Endodermal cell (in vitro differentiated cells): ENCODE results near the gene METTL26. TPM values are rescaled to one million over a fixed set of nuclear protein-coding genes. Genes with fewer than 3 reads are reported as not detected.
A peak's percentile ranks its signal among the peaks of the same experiment; 100 is the strongest.

ENCODE experiments used
- DNase-seq: peaks from one replicate; pipeline ENCODE4 v3.0.0-alpha.2; 2017
- H3K27ac ChIP-seq: 2 replicates; pipeline ENCODE4 v1.5.1; 2013; ENCODE audit warnings: mild to moderate bottlenecking, low read depth, low read length, moderate library complexity
- H3K27me3 ChIP-seq: 2 replicates; pipeline ENCODE4 v1.6.1; 2013; ENCODE audit warnings: mild to moderate bottlenecking, low read length, moderate library complexity; ENCODE audit not compliant: insufficient read depth, control insufficient read depth, poor library complexity, severe bottlenecking
- H3K36me3 ChIP-seq: 2 replicates; pipeline ENCODE4 v1.7.0; 2013; ENCODE audit warnings: mild to moderate bottlenecking, low read length, moderate library complexity; ENCODE audit not compliant: control insufficient read depth, insufficient read depth
- H3K4me1 ChIP-seq: one replicate; pipeline ENCODE4 v1.7.0; 2013; ENCODE audit warnings: low read length; ENCODE audit not compliant: control insufficient read depth, insufficient read depth
- H3K4me3 ChIP-seq: 2 replicates; pipeline ENCODE4 v1.5.1; 2013; ENCODE audit warnings: mild to moderate bottlenecking, low read length, moderate library complexity
- H3K9ac ChIP-seq: 2 replicates; pipeline ENCODE4 v1.6.1; 2013; ENCODE audit warnings: mild to moderate bottlenecking, low read length, moderate library complexity; ENCODE audit not compliant: poor library complexity, severe bottlenecking; ENCODE audit errors: extremely low read depth
- H3K9me3 ChIP-seq: 2 replicates; pipeline ENCODE4 v1.6.1; 2013; ENCODE audit warnings: mild to moderate bottlenecking, low read length, moderate library complexity; ENCODE audit not compliant: control insufficient read depth
- H3K27ac Mint-ChIP-seq: 2 replicates; pipeline ENCODE4 v1.8.0; 2020; ENCODE audit warnings: mixed read lengths
- H3K27me3 Mint-ChIP-seq: 2 replicates; pipeline ENCODE4 v1.8.0; 2021; ENCODE audit warnings: mild to moderate bottlenecking, mixed read lengths; ENCODE audit not compliant: insufficient read depth
- H3K36me3 Mint-ChIP-seq: 2 replicates; pipeline ENCODE4 v1.8.0; 2020; ENCODE audit warnings: low read depth, mixed read lengths
- H3K4me1 Mint-ChIP-seq: 2 replicates; pipeline ENCODE4 v1.8.0; 2020; ENCODE audit warnings: mixed read lengths
- H3K4me3 Mint-ChIP-seq: 2 replicates; pipeline ENCODE4 v1.8.0; 2020; ENCODE audit warnings: mild to moderate bottlenecking, moderate library complexity, mixed read lengths
- H3K9me3 Mint-ChIP-seq: 2 replicates; pipeline ENCODE4 v1.8.0; 2020; ENCODE audit warnings: mild to moderate bottlenecking, mixed read lengths
- CTCF ChIP-seq: fragments of 200-600 bp; sonication (generic); conservative IDR thresholded peaks from 2 replicates; pipeline ENCODE4 v1.5.0; 2021; ENCODE audit warnings: antibody characterized with exemption, mild to moderate bottlenecking
- WGBS, 2 experiments: methylation state at CpG; one replicate each; pipeline versions ENCODE4 v1.1.5 to v1.1.7; 2013; ENCODE audit warnings: missing lambda C conversion rate in 2 of 2, mixed read lengths in 1 of 2; ENCODE audit not compliant: insufficient coverage in 1 of 2, insufficient read length in 1 of 2; 5-methylcytosine and 5-hydroxymethylcytosine counted together
- total RNA-seq, 2 donors: library from RNA; stranded (reverse); fragmentation: NEBNext Ultra II Directional in 1 of 2; extraction: Animal tissue kit (Norgen Biotek cat#: 25700) in 1 of 2; gene quantifications; 2 replicates in 1 of 2; 3 replicates in 1 of 2; pipeline ENCODE4 v1.2.1, GENCODE V29; 2021

The METTL26 gene
- total RNA-seq, 2 donors from 2014 or later: 72.1 to 79.8 TPM

- Mint-ChIP-seq H3K4me1 (peaks cover 3% of the 10 kb centered on the region), H3K4me3 (peak overlapping the region; percentile 70), H3K36me3 (peaks cover 19% of the 10 kb centered on the region), H3K9me3 (no peaks in the 10 kb centered on the region), H3K27ac (no peak overlapping the region), H3K27me3 (no peaks in the 10 kb centered on the region)
- Histone ChIP-seq H3K27ac (peak overlapping the region; percentile 7), H3K27me3 (no peaks in the 10 kb centered on the region), H3K9me3 (no peaks in the 10 kb centered on the region), H3K9ac (peak overlapping the region; percentile 76), H3K4me3 (peak overlapping the region; percentile 88), H3K36me3 (peaks cover 33% of the 10 kb centered on the region), H3K4me1 (peaks cover 4% of the 10 kb centered on the region)
- 3 to 18% methylated on average over 13 to 50 of the region's 50 CpGs for WGBS, 2 experiments
- TF ChIP-seq CTCF: no peak
- DNase-seq: no peak
Measured at GRCh38 chr16:668519-669171, 32.5 kb upstream of the METTL26 start.

GRCh38 chr16:667780-668518 lies 31.8 kb upstream of the METTL26 start, which contains the start of gene RHOT2:
Gene RHOT2, plus strand, starts transcription at chr16:668132. Its CDS starts 68 bp downstream, at chr16:668200.
- Histone ChIP-seq H3K4me1 (peaks cover 4% of the 10 kb centered on the region), H3K27me3 (no peaks in the 10 kb centered on the region), H3K9ac (peak within 1 kb of the TSS; percentile 76), H3K27ac (peak within 1 kb of the TSS; percentile 7), H3K9me3 (no peaks in the 10 kb centered on the region), H3K36me3 (peaks cover 31% of the 10 kb centered on the region), H3K4me3 (peak within 1 kb of the TSS; percentile 88)
- Mint-ChIP-seq H3K36me3 (peaks cover 20% of the 10 kb centered on the region), H3K4me3 (peak within 1 kb of the TSS; percentile 70), H3K27me3 (no peaks in the 10 kb centered on the region), H3K4me1 (peaks cover 3% of the 10 kb centered on the region), H3K9me3 (no peaks in the 10 kb centered on the region), H3K27ac (peak within 1 kb of the TSS; percentile 74)
- DNase-seq: peak; percentile 96
- WGBS, 2 experiments: 1 to 2% methylated on average over 29 to 78 of the region's 78 CpGs
- peak; percentile 91 for TF ChIP-seq CTCF

GRCh38 chr16:667113-667779 lies 31.1 kb upstream of the METTL26 start:
- TF ChIP-seq CTCF: no peak
- Mint-ChIP-seq H3K9me3 (no peaks in the 10 kb centered on the region), H3K27me3 (no peaks in the 10 kb centered on the region), H3K4me3 (peak overlapping the region; percentile 70), H3K4me1 (peaks cover 3% of the 10 kb centered on the region), H3K27ac (peak overlapping the region; percentile 74), H3K36me3 (peaks cover 19% of the 10 kb centered on the region)
- DNase-seq: no peak
- H3K27ac ChIP-seq: no peak overlapping the region
- H3K27me3 ChIP-seq: no peaks in the 10 kb centered on the region
- no peaks in the 10 kb centered on the region for H3K9me3 ChIP-seq
- WGBS, 2 experiments: 90 to 92% methylated on average over 18 to 22 of the region's 22 CpGs
- no peak overlapping the region for H3K9ac ChIP-seq
- H3K4me1 ChIP-seq: peaks cover 4% of the 10 kb centered on the region
- H3K36me3 ChIP-seq: peaks cover 27% of the 10 kb centered on the region
- no peak overlapping the region for H3K4me3 ChIP-seq
